ENCODE results near the gene INPP5D. TPM values are rescaled to one million over a fixed set of nuclear protein-coding genes. Genes with fewer than 3 reads are reported as not detected.

Gene INPP5D
- total and polyA plus RNA-seq, 2 donors (not counting 1 experiment from before 2014, with no cell fraction given) = 152 to 444 TPM

GRCh38 chr2:233053928-233054784 is 6.0 kb upstream of the INPP5D start:
- no peak overlapping the region for H3K9ac ChIP-seq (ENCODE audit: low read length)
- peaks cover 9 to 14% of the 10 kb centered on the region in 2 donors for H3K4me1 ChIP-seq (ENCODE audit: control insufficient read depth in 2 of 2, insufficient read depth in 2 of 2, low read length in 2 of 2)
- no peak overlapping the region for H3K4me3 ChIP-seq (ENCODE audit: control extremely low read depth in 1 of 5, extremely low read depth in 1 of 5, insufficient read depth in 1 of 5, low read depth in 2 of 5, low read length in 4 of 5)
- Mint-ChIP-seq H3K27ac (peak overlapping the region; percentile 56), H3K27me3 (no peaks in the 10 kb centered on the region), H3K4me3 (peak overlapping the region; percentile 6), H3K4me1 (peaks cover 18% of the 10 kb centered on the region), H3K9me3 (ENCODE audit: insufficient read depth) (no peaks in the 10 kb centered on the region)
- no peaks in the 10 kb centered on the region for H3K36me3 ChIP-seq (replicated peaks in 1 of 2; ENCODE audit: control extremely low read depth in 1 of 2, control insufficient read depth in 1 of 2, extremely low read depth in 1 of 2, insufficient read depth in 2 of 2, low read length in 1 of 2)
- H3K79me2 ChIP-seq (ENCODE audit: control insufficient read depth, insufficient read depth, low read length) = peaks cover 28% of the 10 kb centered on the region
- intact Hi-C loops (cut with micrococcal nuclease) = loop anchor here (5.0 kb wide), 1 partner anchor 202 kb away; no protein-coding TSS in a partner anchor
- POLR2A ChIA-PET = interaction anchor here (0.5 kb wide), 1 partner anchor 56 kb away, joined by 7 read pairs; no protein-coding TSS in a partner anchor
- CTCF ChIA-PET = interaction anchor here (0.6 to 4.3 kb wide), 46 partner anchors 10 to 389 kb away, joined by 3 to 38 read pairs (median 6); partner anchors contain the start of gene ATG16L1
- H3K4me2 ChIP-seq (replicated peaks; ENCODE audit: low read depth, low read length, poor library complexity, severe bottlenecking) = peak overlapping the region; percentile 27
- H3K9me3 ChIP-seq (ENCODE audit: control extremely low read depth in 1 of 3, control insufficient read depth in 2 of 3, insufficient read depth in 1 of 3, low read length in 2 of 3) = no peaks in the 10 kb centered on the region
- ATAC-seq (ENCODE audit: low read depth) (peak; percentile 81), DNase-seq (peak; percentile 76)
- no peak overlapping the region for H3K27ac ChIP-seq (ENCODE audit: low read length in 2 of 2)
- peak overlapping the region; percentile 40 for H2AFZ ChIP-seq (ENCODE audit: insufficient read depth, low read depth, low read length, poor library complexity, severe bottlenecking)
- WGBS (ENCODE audit: insufficient coverage) = 34% methylated on average over 22 of the region's 22 CpGs
- no peak for TF ChIP-seq EZH2 (IDR thresholded peaks at IDR 0.05; ENCODE audit: borderline replicate concordance, insufficient read depth, low read depth, low read length, poor library complexity, severe bottlenecking)
- TF ChIP-seq, protein P1, sequence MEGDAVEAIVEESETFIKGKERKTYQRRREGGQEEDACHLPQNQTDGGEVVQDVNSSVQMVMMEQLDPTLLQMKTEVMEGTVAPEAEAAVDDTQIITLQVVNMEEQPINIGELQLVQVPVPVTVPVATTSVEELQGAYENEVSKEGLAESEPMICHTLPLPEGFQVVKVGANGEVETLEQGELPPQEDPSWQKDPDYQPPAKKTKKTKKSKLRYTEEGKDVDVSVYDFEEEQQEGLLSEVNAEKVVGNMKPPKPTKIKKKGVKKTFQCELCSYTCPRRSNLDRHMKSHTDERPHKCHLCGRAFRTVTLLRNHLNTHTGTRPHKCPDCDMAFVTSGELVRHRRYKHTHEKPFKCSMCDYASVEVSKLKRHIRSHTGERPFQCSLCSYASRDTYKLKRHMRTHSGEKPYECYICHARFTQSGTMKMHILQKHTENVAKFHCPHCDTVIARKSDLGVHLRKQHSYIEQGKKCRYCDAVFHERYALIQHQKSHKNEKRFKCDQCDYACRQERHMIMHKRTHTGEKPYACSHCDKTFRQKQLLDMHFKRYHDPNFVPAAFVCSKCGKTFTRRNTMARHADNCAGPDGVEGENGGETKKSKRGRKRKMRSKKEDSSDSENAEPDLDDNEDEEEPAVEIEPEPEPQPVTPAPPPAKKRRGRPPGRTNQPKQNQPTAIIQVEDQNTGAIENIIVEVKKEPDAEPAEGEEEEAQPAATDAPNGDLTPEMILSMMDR (IDR thresholded peaks at IDR 0.05) = peak; percentile 95
- no peaks in the 10 kb centered on the region for H3K27me3 ChIP-seq (replicated peaks in 1 of 4; ENCODE audit: control extremely low read depth in 1 of 4, control insufficient read depth in 3 of 4, insufficient read depth in 4 of 4, low read length in 3 of 4)
- no peaks in the 10 kb centered on the region for H4K20me1 ChIP-seq (ENCODE audit: control insufficient read depth, insufficient read depth, low read length, poor library complexity, severe bottlenecking)

- Histone ChIP-seq H3K4me1 (ENCODE audit: control insufficient read depth in 2 of 2, insufficient read depth in 2 of 2, low read length in 2 of 2) (peaks cover 16 to 24% of the 10 kb centered on the region in 2 donors), H3K27me3 (replicated peaks in 1 of 4; ENCODE audit: control extremely low read depth in 1 of 4, control insufficient read depth in 3 of 4, insufficient read depth in 4 of 4, low read length in 3 of 4) (no peaks in the 10 kb centered on the region), H3K9ac (ENCODE audit: low read length) (no peak overlapping the region), H3K4me3 (ENCODE audit: control extremely low read depth in 1 of 5, extremely low read depth in 1 of 5, insufficient read depth in 1 of 5, low read depth in 2 of 5, low read length in 4 of 5) (no peak overlapping the region), H3K9me3 (ENCODE audit: control extremely low read depth in 1 of 3, control insufficient read depth in 2 of 3, insufficient read depth in 1 of 3, low read length in 2 of 3) (peaks cover 0 to 3% (median 0%) of the 10 kb centered on the region in 3 donors), H2AFZ (ENCODE audit: insufficient read depth, low read depth, low read length, poor library complexity, severe bottlenecking) (no peak overlapping the region), H4K20me1 (ENCODE audit: control insufficient read depth, insufficient read depth, low read length, poor library complexity, severe bottlenecking) (no peaks in the 10 kb centered on the region), H3K36me3 (replicated peaks in 1 of 2; ENCODE audit: control extremely low read depth in 1 of 2, control insufficient read depth in 1 of 2, extremely low read depth in 1 of 2, insufficient read depth in 2 of 2, low read length in 1 of 2) (no peaks in the 10 kb centered on the region), H3K79me2 (ENCODE audit: control insufficient read depth, insufficient read depth, low read length) (peaks cover 37% of the 10 kb centered on the region), H3K27ac (ENCODE audit: low read length in 2 of 2) (no peak overlapping the region), H3K4me2 (replicated peaks; ENCODE audit: low read depth, low read length, poor library complexity, severe bottlenecking) (no peak overlapping the region)
- CTCF ChIA-PET = interaction anchor here (1.2 to 4.3 kb wide), 8 partner anchors 11 to 117 kb away, joined by 3 to 32 read pairs (median 12); no protein-coding TSS in a partner anchor
- TF ChIP-seq EZH2 (IDR thresholded peaks at IDR 0.05; ENCODE audit: borderline replicate concordance, insufficient read depth, low read depth, low read length, poor library complexity, severe bottlenecking) = no peak
- TF ChIP-seq, protein P1 (IDR thresholded peaks at IDR 0.05) = no peak
- Mint-ChIP-seq H3K4me1 (peaks cover 26% of the 10 kb centered on the region), H3K27ac (no peak overlapping the region), H3K9me3 (ENCODE audit: insufficient read depth) (no peaks in the 10 kb centered on the region), H3K27me3 (no peaks in the 10 kb centered on the region), H3K4me3 (no peak overlapping the region)
- POLR2A ChIA-PET = no interaction called here
- ATAC-seq (ENCODE audit: low read depth) (no peak), DNase-seq (no peak)
- intact Hi-C loops (cut with micrococcal nuclease) = no loop called here
- WGBS (ENCODE audit: insufficient coverage) = no CpG with 5 or more reads among the region's 2 CpGs
Observed at GRCh38 chr2:233055362-233055761, 4.8 kb upstream of the INPP5D start.
